Gastroesophageal sphincter (tissue), 3 donors: ENCODE results near the gene UBE2E2.

Source experiments
- EP300 ChIP-seq: sonication (generic); formaldehyde crosslinking; IDR thresholded peaks from one replicate; pipeline ENCODE4 v1.6.1; 2017; ENCODE audit warnings: antibody characterized with exemption, mild to moderate bottlenecking
- TF ChIP-seq, protein P1 (sequence below), 4 experiments: fragments of 200-600 bp in 2 of 4; fragments of 450-650 bp in 2 of 4; sonication (generic) in 1 of 4; IDR thresholded peaks; one replicate each; pipeline ENCODE4 v1.5.1; 2017 to 2019; ENCODE audit warnings: antibody characterized with exemption in 4 of 4, mild to moderate bottlenecking in 2 of 4, moderate library complexity in 2 of 4

DNA sequence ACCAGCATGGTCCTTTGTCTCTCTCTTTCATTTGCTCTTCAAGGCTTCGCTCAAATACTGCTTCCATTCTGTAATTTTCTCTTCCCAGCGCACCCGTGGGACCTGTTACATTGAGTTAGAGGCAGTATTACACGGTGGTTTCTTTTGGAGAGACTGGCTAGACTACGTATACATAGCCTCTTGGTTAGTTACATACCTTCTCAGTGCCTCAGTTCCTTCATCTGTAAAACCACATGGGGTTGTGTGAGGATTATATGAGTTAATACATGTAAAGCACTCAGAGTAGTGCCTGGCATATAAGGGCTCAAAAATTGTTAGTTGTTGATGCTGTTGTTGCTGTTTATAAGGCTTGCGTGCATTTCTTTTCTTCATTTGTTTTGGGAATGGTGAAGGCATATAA is 33.8 kb downstream of the UBE2E2 start:
- TF ChIP-seq, protein P1, sequence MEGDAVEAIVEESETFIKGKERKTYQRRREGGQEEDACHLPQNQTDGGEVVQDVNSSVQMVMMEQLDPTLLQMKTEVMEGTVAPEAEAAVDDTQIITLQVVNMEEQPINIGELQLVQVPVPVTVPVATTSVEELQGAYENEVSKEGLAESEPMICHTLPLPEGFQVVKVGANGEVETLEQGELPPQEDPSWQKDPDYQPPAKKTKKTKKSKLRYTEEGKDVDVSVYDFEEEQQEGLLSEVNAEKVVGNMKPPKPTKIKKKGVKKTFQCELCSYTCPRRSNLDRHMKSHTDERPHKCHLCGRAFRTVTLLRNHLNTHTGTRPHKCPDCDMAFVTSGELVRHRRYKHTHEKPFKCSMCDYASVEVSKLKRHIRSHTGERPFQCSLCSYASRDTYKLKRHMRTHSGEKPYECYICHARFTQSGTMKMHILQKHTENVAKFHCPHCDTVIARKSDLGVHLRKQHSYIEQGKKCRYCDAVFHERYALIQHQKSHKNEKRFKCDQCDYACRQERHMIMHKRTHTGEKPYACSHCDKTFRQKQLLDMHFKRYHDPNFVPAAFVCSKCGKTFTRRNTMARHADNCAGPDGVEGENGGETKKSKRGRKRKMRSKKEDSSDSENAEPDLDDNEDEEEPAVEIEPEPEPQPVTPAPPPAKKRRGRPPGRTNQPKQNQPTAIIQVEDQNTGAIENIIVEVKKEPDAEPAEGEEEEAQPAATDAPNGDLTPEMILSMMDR (IDR thresholded peaks at IDR 0.05), result no peak
- TF ChIP-seq EP300, result no peak
